ENCODE results near the gene NADK.

Gene NADK

DNA sequence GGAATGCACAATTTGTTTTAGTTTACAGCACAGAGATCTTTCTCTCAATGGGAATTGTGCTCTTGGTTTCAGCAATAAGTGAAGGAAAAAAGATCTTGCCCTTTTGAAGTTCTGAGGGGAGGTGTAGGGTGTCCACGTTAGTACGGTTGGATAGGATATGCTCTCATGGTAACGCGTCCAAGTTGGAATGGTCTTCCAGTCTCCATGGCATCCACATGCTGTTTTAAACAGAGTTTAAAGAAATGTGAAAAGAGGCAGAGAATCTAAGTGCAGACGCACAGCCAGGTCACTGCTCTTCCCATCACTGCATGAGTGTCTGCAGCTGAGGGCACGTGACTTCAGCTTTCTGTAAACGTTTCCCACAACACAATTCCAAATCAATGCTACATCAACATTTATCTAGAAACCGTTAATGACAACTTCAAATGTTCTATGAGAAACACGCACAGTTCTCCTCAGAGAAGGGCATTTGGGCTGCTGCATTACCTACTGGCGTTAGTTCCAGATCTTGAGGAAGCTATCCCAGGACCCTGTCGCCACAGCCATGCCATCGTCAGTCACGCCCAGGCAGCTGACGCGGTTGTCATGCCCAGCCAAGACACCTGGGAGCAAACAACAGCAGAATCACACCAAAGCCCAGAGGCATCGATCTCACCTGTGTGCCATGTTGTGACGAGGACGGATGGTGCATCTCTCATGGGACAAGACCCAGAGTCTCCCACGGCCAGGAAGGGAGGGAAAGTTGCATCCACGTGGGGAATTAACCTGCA is 8.8 kb upstream of the NADK start:
- no peak for DNase-seq (ENCODE audit: low read depth in 2 of 2)

DNA sequence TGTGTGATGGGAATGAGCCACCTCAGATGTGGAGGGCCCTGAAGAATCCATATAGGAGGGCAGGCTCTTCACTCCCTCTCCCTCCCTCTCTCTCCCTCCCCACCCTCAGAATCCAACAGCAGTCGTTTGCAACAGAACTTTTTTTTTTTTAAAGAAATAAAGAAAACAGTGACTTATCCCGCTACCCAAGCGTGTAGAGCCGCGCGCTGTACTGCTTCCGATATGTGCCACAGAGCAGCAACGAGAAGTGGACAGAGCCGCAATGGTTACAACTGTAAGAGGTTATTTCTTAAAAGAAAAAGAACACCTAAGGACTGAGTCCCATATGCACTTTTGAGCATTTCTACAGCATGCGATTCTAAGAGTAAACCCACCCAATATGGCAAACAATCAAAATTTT is 7.4 kb upstream of the NADK start:
- no peak for DNase-seq (ENCODE audit: low read depth in 2 of 2)

DNA sequence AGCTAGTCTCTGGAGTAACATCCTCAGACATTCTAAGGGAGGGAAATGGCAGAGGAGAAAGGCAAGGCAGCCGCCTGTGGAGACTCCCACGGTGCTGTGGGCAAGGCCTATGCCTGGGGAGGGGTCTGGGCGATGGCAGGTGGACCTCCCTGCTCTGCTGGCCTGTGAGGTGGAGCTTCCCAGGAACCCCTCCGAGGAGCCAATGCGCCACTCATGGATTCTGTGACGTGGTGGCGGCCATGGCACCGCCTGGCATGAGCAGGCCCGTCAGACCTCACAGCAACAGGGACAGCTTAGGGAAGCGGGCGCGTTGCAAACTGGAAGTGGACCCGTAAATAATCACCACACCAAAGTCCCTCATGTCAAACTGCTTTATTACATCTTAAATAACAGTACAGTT is 6.7 kb upstream of the NADK start:
- DNase-seq (ENCODE audit: low read depth in 2 of 2) = no peak

DNA sequence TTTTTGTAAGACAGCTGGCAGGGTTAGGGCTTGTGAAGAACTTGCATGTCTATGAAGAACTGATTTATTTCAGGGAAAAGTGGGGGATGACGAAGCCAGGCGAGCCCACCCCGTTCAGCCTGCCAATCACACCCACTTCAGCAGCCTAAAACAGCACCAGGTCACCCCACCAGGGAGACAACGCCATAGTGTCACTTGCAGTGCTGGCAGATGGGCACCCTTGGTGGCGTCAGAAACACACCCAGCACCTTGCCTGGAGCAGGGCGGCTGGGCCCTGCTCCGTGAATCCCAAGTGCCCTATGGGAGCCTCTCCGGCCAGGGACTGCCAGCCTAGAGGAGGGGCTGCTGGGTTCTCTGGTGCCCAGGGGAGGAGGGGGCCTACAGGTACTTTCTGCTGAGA is 5.0 kb upstream of the NADK start:
- no peak for DNase-seq (ENCODE audit: low read depth in 2 of 2)

DNA sequence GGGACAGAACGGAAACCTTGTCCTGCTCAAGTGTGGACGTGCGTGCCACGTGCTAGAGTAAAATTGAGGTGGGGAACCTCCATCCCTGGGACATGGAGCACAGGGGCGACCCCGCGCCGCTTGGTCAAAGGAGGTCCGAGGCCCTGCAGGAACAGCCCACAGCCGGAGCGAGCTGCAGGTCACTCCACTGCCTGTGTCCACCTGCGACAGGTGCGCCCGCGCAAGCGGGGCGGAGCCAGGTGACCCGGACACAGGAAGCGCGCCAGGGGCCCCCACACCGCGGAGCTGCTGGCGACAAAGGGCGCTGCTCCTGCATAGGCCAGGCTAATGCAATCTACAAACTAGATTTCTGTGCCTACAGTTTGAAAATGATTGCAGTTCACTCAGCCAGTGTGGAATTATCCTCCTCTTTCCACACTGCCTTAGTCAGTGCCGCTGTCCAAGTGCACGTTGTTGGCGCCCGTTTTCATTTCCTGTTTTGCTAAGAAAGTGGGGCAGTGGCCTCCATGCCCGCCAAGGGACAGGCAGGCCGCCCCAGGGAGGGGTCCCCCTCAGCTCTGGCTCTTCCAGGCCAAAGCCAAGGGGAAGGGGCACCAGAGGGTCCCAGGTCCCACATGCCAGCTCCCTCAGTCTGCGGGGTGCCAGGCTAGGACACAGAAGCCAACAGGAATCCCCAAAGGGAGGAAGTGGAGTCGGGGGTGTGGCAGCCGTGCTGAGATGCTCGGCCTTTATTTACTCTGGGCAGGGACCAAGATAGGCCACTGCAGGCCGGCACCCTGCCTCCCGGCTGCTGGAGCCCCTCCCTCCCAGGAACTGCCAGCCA is 4.3 kb upstream of the NADK start:
- no peak for DNase-seq (ENCODE audit: low read depth in 2 of 2)

DNA sequence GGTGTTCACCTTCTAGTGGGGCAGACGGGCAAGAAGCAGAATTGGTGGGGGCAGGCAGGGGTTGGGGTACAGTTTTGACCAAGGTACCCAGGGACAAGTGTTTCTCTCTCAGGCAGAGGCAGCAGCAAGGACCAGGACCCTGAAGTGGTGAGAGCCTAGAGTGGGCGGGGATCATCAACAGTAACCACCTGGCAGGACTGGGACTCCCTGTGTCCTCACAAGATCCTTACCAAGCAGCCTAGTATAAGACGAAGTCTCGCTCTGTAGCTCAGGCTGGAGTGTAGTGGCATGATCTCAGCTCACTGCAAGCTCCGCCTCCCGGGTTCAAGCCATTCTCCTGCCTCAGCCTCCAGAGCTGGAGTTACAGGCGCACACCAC is 3.2 kb upstream of the NADK start:
- no peak for DNase-seq (ENCODE audit: low read depth in 2 of 2)

DNA sequence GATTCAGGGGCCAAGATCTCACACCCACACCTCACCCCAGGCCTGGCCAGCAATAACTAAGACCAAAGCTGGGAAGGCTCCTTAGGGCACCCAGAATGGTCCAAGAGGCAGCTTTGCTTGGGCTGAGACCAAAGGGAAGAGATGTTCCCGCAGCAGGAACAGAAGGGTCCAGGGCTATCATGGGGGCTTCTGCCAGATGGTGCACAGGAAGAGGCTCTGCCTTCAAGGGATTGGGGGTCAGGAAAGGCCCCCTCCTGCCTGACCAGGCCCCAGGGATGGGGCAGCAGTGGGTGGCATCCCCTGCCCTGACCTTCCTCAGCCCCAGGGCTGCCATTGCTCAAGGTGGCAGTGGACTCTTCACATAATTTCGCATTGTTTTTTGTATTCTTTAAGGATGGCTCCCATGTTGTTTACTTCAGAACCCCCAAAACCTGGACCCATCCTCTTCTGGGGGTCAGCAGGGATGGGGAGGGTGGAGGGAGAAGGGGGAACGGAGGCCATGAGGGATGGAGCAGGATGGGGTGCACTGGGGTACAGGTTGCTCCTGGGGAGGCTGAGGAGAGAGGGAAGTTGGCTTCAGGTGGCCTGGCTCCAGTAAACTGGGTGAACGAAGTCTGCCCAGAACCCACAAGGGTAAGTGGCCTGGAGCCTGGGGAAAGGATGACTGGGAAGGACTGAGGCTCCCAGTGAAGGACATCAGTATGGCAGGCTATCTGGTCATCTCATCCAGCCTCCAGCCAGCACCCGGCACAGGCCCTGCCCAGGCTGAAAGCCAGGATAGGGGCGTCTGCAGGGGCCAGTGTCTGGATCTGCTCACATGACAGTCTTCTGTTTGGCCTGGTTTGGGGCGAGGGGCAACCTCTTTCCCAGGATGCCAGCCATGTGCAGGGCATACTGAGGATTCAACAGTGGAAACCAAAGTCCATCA is 2.6 kb upstream of the NADK start:
- DNase-seq (ENCODE audit: low read depth in 2 of 2) = no peak

DNA sequence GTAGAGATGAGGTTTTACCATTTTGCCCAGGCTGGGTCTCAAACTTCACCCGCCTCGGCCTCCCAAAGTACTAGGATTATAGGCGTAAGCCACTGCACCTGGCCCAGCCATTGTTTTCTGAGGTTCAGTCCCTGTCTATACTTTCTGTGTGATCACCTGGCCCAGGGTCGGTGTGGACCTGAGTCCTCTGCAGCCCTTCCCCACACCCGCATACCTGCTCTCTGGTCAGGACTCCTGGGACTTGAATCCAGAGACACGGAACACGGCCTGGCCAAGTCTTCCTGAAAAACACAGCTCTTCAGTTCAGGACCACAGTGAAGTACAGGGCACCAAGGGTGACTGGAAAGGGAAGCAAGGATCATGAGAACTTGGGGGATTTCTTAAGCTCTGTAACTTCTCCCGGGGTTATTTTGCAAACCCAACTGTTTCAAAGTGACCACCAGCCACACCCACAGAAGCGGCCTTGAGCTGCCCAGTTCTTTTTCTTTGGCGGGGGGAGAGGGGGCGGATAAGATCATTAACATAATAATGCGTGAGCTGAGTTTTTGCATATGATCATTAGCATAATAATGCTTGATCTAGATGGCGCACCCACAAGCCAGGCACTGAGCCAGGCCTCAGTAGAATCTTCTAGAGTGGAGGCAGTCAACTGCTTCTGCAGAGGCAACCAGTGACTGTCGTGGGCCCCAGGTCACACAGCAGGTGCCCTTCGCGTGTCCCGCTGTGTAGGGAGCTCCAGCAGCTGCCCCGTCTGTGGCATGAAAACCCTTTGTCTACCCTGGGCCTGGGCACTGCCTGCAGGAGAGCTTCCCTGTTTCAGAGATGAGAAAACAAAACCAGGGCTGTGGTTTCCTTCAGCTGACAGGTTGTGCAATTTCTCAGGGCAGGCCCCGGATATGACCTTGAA is 1.7 kb upstream of the NADK start:
- DNase-seq (ENCODE audit: low read depth in 2 of 2) = no peak

DNA sequence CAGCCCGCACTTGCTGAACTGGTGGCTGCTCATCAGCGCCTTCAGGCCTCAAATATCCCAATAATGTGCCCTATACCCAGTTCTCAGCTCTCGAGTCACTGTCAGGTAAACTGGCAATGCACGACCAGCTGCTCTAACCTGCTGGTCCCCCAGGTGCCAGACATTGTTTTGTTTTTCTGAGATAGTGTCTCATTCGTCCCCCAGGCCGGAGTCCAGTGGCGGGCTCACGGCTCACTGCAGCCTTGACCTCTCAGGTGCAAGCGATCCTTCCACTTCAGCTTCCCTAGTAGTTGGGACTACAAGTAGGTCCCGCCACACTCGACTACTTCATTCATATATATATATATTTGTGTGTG is 1.0 kb upstream of the NADK start:
- DNase-seq (ENCODE audit: low read depth in 2 of 2) = no peak

DNA sequence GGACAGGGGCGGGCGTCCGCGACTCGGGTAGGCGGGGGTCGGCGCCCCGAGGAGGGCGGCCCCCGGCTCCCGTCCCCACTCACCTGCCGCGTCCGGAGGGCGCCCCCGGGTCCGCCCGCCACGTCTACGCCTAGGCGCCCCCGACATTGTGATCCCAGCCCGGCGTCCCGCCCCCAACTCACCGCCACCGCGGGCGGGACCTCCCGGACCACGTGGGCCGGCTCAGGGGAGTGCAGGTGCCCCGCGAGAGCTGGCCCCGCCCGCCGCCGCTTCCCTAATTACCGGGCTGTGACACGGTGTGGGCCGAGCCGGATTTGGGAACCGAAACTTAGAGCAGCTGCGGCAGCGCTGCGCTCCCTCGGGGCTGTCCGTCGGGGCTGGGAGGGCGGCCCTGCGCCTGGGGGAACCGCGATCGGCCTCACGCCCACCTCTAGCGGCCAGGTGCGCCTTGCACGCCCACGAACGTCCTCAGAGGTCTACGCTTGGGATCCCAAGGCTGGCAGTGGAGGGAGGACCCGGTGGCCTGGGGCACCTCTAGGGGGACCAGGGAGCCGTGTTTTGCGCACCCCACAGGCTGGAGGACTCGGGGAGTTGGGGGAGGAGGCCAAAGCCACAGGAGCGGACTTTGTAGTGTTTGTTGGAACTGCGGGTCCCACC is 521 bp upstream of the NADK start:
- DNase-seq (ENCODE audit: low read depth in 2 of 2) = peak; percentile 59 to 63

DNA sequence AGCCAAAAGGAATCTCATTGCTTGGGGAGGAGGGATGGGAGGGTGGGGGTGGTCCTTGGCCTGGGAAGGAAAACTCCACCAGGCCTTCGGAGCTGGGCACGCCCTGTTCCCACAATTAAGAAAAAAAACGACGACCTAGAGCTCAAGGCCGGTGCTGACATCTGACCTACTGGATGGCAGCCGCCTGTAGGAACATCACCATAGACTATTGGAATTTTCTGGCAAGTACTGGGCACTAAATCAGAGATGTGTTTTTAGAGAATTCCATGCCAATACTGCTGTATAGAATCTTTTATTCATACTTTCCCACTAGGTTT is 729 bp downstream of the NADK start:
- DNase-seq (ENCODE audit: low read depth in 2 of 2) = no peak

DNA sequence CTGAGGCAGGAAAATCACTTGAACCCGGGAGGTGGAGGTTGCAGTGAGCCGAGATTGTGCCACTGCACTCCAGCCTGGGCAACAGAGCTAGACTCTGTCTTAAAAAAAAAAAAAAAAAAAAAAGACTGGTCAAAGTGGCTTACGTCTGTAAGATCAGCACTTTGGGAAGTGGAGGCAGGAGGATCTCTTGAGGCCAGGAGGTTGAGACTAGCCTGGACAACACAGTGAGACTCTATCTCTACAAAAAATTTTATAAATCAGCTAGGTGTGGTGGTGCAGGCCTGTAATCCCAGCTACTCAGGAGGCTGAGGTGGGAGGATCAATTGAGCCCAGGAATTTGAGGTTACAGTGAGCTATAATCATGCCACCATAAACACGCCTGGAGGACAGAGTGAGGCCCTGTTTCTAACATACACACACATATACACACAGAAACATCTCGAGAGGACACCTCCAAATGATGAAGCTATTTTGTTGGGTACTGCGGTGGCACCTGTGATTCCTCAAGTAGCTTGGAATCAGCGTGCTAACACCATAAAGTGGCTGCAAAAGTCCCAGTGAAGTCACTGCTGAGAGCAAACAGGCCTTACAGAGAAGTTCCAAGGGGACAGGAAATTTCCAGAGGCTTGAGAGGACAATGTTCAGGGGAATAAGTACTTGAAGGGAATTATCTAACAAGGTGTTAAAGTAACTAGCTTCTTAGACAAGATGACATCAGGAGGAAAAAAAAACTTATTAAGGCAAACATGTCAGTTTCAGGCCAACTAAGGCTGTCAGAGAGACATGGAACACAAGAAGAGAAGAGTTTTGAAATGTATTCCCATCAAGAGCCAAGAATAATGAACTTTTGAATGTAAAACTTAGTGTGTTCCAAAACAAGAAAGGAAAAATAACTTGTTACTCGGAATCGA is 1.3 kb downstream of the NADK start:
- DNase-seq (ENCODE audit: low read depth in 2 of 2) = no peak

DNA sequence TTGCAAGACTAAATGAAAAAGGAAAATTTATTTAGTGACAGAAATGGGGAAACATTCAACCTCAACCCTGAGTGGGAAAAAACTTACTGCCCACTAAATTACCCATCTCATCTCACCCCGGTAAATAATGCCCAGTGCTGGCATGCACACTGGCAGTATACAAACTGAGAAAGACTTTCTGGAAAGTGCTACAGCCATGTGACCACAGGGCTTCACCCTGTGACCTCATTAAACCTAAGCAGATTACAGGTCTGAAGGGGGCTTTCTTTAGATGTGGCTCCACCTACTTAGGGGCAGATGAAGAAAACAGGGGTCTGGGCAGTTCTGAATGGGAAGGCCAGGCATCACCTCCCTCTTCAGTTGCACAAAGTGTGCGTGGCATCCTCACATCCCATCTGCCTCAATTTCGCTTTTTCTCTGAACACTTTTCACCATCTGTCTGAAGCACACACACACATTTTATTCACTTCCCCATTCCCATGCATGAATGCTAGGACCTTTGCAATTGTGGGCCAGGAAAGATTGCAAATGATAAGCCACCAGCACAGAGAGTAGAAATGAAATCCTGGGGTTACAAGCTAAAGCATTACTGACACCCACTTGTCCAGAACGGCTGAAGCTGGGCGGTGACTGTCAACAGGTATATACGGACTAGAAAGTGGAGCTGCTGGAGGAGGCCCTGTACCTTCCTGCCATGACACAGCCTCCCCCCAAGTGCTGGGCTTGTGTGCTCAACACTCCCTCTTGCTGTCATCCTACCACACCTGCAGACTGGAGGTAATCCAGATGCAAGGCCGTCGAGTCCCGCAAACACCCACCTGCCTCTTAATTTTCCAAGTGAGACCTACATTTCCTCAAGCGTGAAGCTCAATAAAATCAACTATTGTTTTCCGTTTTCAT is 2.7 kb downstream of the NADK start:
- no peak for DNase-seq (ENCODE audit: low read depth in 2 of 2)

DNA sequence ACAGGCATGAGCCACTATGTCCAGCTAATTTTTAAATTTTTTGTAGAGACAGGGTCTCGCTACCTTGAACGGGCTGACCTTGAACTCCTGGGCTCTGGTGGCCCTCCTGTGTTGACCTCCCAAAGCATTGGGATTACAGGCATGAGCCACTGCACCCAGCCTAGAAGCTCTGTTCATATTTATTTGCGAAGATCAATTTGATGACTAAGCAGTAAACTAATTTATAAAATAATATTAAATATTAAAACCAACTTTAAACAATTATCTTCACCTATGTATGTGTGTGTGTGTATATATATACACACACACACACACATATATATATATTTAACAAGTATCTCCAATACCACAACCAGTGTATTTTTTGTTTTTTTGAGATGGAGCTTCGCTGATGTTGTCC is 4.4 kb downstream of the NADK start:
- no peak for DNase-seq (ENCODE audit: low read depth in 2 of 2)

DNA sequence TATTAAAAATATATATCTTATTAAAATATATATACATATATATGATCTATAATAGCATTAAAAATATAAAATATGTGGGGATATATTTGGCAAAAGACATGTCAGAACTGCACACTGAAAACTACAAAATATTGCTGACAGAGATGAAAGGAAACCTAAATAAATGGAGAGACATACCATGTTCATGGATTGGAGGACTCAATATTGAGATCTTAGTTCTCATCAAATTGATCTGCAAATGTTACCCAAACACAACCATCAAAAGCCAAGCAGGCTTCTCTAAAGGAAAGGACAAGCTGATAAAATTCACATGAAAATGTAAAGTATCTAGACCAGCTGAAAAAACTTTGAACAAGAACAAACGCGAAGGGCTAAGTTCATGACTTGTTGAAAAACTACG is 7.2 kb downstream of the NADK start:
- DNase-seq (ENCODE audit: low read depth in 2 of 2) = no peak

DNA sequence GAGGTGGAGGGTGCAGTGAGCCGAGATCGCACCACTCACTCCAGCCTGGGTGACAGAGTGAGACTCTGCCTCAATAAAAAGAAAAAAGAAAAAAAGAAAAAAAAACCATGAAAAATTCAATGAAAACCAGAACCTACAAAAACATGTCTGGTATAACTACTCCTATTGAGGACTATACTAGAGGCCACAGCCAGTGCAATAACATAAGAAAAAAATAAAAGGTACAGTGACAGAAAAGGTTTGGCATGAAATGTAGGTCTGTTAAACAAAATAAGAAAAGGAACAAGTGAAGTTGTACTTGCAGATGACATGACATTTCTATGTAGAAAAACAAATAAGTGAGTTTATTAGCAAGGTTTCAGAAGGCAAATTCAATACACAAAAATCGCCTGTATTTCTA is 8.2 kb downstream of the NADK start:
- no peak for DNase-seq (ENCODE audit: low read depth in 2 of 2)

DNA sequence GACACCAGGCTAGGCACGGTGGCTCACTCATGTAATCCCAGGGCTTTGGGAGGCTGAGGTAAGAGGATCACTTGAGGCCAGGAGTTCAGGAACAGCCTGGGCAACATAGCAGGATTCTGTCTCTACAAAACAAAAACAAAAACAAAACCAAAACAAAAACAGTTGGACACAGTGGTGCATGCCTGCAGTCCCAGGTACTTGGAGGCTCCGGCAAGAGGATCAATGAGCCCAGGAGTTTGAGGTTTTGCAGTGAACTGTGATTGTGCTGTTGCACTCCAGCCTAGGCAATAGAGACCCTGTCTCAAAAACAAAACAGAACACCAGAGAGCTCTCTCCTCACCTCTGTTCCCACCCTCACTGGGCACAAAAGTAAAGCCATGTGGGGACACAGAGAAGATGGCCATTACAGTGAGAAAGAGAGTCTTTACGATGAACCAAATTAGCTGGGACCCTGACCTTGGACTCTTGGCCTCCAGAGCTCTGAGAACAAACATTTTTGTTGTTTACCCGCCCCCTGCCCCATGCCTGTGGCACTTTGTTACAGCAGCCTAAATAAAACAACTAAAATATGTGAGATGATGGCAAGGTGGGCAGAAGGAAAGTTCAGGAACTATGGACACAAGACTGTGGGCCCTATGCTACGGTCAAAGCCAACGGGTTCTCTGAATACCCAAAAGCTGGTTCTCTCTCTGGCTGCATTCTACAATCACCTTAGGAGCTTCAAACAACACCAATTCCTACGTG is 9.8 kb downstream of the NADK start:
- no peak for DNase-seq (ENCODE audit: low read depth in 2 of 2)

DNA sequence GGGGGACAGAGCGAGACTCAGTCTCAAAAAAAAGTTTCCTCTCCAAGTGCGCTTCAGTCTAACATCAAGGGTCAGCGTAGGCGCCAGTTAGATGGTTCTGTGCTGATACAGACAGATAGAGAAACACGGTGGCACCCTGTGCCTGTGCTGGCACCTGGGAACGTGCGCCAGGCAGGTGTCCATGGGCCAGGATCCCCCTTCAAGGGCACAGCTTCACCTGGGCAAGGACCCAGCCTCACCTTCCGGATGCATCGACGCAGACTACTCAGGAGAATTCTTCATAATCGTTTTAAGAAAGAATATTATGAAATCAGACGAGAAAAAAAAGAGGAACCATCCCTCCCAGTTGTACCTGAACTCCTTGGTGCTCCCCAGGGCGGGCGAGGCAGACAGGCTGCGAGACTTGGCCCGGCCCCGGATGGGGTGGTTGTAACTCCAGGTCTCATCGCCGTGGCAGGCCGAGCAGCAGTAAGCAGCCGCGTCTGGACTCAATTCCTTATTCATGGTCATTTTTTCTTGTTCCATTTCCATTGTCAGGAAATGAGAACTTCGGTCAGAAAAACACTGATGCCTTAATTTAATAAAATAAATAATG is 13.3 kb downstream of the NADK start:
- DNase-seq (ENCODE audit: low read depth in 2 of 2) = no peak
